GM18870 (cell line): ENCODE measurements around the gene BIRC6.

ENCODE experiments used
- ATAC-seq: cut with Tn5 transposase; IDR thresholded peaks from one replicate; pipeline ENCODE4 v1.9.1; 2021; ENCODE audit warnings: moderate library complexity; ENCODE audit not compliant: unreplicated experiment

The BIRC6 gene

GRCh38 chr2:32375228-32375892 lies 18.5 kb downstream of the BIRC6 start:
- ATAC-seq, result no peak

- ATAC-seq, result no peak
Measured at GRCh38 chr2:32376756-32377155, 19.9 kb downstream of the BIRC6 start.

- ATAC-seq, result no peak
Measured at GRCh38 chr2:32377928-32378327, 21.1 kb downstream of the BIRC6 start.

GRCh38 chr2:32379352-32379751 lies 22.5 kb downstream of the BIRC6 start:
- ATAC-seq, result no peak

GRCh38 chr2:32383858-32384257 lies 27.0 kb downstream of the BIRC6 start:
- ATAC-seq, result no peak

- ATAC-seq, result no peak
Measured at GRCh38 chr2:32384529-32384928, 27.7 kb downstream of the BIRC6 start.

- ATAC-seq, result no peak
Measured at GRCh38 chr2:32386739-32387138, 29.9 kb downstream of the BIRC6 start.

- no peak for ATAC-seq
Measured at GRCh38 chr2:32399221-32399620, 42.4 kb downstream of the BIRC6 start.

- ATAC-seq, result no peak
Measured at GRCh38 chr2:32402091-32402490, 45.3 kb downstream of the BIRC6 start.

GRCh38 chr2:32403782-32404181 lies 47.0 kb downstream of the BIRC6 start:
- no peak for ATAC-seq

GRCh38 chr2:32404691-32405090 lies 47.9 kb downstream of the BIRC6 start:
- ATAC-seq, result no peak

- ATAC-seq, result no peak
Measured at GRCh38 chr2:32416519-32416918, 59.7 kb downstream of the BIRC6 start.

- ATAC-seq, result no peak
Measured at GRCh38 chr2:32417659-32418058, 60.8 kb downstream of the BIRC6 start.

GRCh38 chr2:32418778-32419177 lies 62.0 kb downstream of the BIRC6 start:
- ATAC-seq, result no peak

GRCh38 chr2:32422133-32422532 lies 65.3 kb downstream of the BIRC6 start:
- ATAC-seq, result no peak

- ATAC-seq, result no peak
Measured at GRCh38 chr2:32423536-32423935, 66.7 kb downstream of the BIRC6 start.

GRCh38 chr2:32424739-32425138 lies 67.9 kb downstream of the BIRC6 start:
- ATAC-seq, result no peak

GRCh38 chr2:32425719-32426141 lies 68.9 kb downstream of the BIRC6 start:
- ATAC-seq, result no peak

GRCh38 chr2:32427672-32428610 lies 71.1 kb downstream of the BIRC6 start:
- ATAC-seq, result no peak

GRCh38 chr2:32430804-32431203 lies 74.0 kb downstream of the BIRC6 start:
- ATAC-seq, result no peak

GRCh38 chr2:32436150-32436549 lies 79.3 kb downstream of the BIRC6 start:
- ATAC-seq, result no peak

GRCh38 chr2:32442020-32442467 lies 85.2 kb downstream of the BIRC6 start:
- ATAC-seq, result no peak
